GM12891 (cell line): ENCODE results near the gene MYO1D.
"Not testable (repeated sequence)": the region's sequence is repeated elsewhere in the genome, so short reads cannot be mapped to it uniquely, and the experiment has no call there.

Source experiments
- DNase-seq: peaks from one replicate; pipeline ENCODE4 v3.0.0; 2011; ENCODE audit warnings: low spot score; ENCODE audit not compliant: insufficient read length
- FAIRE-seq: peaks from 2 replicates; lab custom pipeline; 2011; peaks lifted over from hg19 to GRCh38; lab: Jason Lieb, UNC
- PAX5 ChIP-seq: IDR thresholded peaks from 2 replicates; pipeline ENCODE4 v1.6.1; 2011; ENCODE audit warnings: low read length, moderate library complexity, mild to moderate bottlenecking; ENCODE audit not compliant: insufficient read depth, severe bottlenecking
- POLR2A ChIP-seq: IDR thresholded peaks from 2 replicates; pipeline ENCODE4 v1.6.1; 2011; ENCODE audit warnings: low read depth, low read length, control low read depth
- POLR2AphosphoS5 ChIP-seq: IDR thresholded peaks from 2 replicates; pipeline ENCODE4 v1.6.1; 2011; ENCODE audit warnings: low read depth, low read length, control low read depth
- POU2F2 ChIP-seq: IDR thresholded peaks from 2 replicates; pipeline ENCODE4 v1.6.1; 2011; ENCODE audit warnings: low read depth, mild to moderate bottlenecking, control low read depth, low read length, moderate library complexity
- SPI1 ChIP-seq: IDR thresholded peaks from 2 replicates; pipeline ENCODE4 v1.6.1; 2011; ENCODE audit warnings: low read depth, low read length, control low read depth
- TAF1 ChIP-seq: IDR thresholded peaks from 2 replicates; pipeline ENCODE4 v1.6.1; 2011; ENCODE audit warnings: low read depth, low read length, control low read depth

The MYO1D gene

DNA sequence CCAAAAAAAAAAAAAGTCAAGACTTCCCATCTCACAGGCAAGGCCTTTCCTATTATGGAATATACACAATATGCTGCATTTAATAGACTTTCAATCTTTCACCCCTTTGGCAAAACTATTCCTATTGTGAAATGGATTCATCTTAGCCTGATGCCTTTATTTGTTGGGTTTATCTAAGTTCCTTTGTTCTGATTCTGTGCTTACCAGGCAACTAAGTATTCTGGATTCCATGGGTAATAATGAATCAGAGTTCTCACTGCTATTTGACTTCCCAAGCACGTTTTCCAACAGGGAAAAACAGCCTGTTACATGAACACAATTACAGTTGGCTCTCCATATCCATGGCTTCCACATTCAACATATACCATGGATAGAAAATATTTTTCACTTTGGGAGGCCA is 135.5 kb downstream of the MYO1D start:
- no peak for FAIRE-seq
- DNase-seq: no peak
- TF ChIP-seq TAF1: no peak
- no peak for TF ChIP-seq POLR2AphosphoS5
- TF ChIP-seq POLR2A: no peak
- no peak for TF ChIP-seq SPI1
- no peak for TF ChIP-seq POU2F2
- TF ChIP-seq PAX5: no peak

DNA sequence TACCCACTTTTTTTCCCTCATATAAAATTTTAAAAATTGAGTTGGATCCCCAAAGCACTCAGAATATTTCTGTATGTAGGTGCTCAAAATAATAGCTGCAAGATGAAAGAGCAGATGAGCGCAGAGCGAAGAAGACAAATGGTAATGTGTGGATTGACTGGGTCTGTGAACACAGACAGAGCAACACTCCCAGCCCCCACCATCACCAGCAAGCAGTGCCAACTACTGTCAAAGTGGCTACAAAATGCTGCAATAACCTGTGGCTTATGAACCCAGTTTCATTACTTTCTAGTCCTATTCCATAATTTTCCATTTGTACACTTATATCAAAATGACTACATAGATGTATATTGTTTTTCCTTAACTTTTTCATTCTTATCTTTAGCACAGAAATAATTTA is 137.2 kb downstream of the MYO1D start:
- no peak for DNase-seq
- TF ChIP-seq POU2F2: no peak
- TF ChIP-seq POLR2A: no peak
- no peak for TF ChIP-seq PAX5
- no peak for TF ChIP-seq POLR2AphosphoS5
- no peak for TF ChIP-seq SPI1
- no peak for TF ChIP-seq TAF1
- no peak for FAIRE-seq

DNA sequence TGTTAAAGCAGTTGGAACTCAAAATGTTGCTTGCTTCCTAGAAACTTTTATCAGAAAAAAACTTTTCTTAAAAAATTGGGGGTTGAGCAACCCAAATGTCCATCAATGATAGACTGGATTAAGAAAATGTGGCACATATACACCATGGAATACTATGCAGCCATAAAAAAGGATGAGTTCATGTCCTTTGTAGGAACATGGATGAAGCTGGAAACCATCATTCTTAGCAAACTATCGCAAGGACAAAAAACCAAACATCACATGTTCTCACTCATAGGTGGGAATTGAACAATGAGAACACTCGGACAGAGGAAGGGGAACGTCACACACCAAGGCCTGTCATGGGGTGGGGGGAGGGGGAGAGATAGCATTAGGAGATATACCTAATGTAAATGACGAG is 137.8 kb downstream of the MYO1D start:
- DNase-seq, FAIRE-seq: not testable (repeated sequence)

DNA sequence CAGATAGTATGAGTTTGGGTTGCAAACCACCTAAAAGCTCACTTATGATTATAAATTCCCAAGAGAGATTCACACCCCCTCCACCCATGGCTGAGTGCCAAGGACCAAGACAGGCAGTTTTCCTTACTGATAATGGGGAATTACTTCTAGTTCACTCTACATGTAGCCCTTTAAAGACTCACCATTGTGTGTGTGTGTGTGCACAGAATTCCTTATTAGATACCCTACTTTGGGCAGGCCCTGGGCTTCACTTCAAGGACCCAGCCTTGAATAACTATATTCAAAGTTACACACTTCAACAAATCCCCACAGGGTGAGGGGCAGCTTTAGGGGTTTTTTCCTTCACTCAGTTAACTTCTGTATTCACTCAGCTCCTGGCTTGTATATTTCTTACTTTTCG is 143.5 kb downstream of the MYO1D start:
- no peak for FAIRE-seq
- no peak for TF ChIP-seq PAX5
- no peak for TF ChIP-seq TAF1
- no peak for TF ChIP-seq SPI1
- TF ChIP-seq POLR2A: no peak
- no peak for TF ChIP-seq POU2F2
- TF ChIP-seq POLR2AphosphoS5: no peak
- DNase-seq: no peak

DNA sequence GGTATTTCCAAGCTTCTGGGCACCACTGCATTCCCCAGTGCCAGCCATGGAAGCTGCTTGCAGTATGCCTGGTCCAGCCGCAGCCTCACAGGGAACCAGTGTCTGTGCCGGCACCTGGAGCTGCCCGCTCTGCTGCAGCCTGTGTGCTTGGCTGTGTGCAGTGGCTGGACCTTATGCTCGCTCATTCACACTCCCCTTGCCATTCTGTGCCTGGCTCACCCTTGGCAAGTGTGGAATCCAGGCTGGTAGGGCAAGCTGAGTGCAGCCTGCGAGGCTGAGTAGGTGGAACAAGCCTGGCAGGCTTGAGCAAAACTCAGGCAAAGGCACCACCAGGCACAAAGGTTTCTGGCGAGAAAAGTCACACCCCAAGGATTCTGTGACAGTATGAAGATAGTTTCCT is 144.0 kb downstream of the MYO1D start:
- TF ChIP-seq PAX5: no peak
- TF ChIP-seq SPI1: no peak
- TF ChIP-seq POU2F2: no peak
- no peak for TF ChIP-seq POLR2A
- TF ChIP-seq POLR2AphosphoS5: no peak
- no peak for TF ChIP-seq TAF1
- no peak for FAIRE-seq
- no peak for DNase-seq

DNA sequence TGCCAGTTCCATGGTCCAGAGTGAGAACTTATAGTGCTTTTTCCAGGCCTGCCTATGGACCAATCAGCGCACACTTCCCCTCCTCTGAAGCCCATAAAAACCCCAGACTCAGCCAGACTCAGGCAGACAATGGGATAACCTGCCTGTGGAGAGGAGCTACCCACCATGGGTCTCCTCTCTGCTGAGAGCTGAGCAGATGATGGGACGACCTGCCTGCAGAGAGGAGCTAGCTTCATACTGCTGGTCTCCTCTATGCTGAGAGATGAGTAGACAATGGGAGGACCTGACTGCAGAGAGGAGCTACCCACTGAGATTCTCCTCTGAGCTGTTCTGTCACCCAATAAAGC is 144.7 kb downstream of the MYO1D start:
- no peak for FAIRE-seq
- no peak for DNase-seq
- TF ChIP-seq SPI1 (no peak), POU2F2 (no peak), POLR2A (no peak), POLR2AphosphoS5 (no peak), PAX5 (no peak), TAF1 (no peak)

DNA sequence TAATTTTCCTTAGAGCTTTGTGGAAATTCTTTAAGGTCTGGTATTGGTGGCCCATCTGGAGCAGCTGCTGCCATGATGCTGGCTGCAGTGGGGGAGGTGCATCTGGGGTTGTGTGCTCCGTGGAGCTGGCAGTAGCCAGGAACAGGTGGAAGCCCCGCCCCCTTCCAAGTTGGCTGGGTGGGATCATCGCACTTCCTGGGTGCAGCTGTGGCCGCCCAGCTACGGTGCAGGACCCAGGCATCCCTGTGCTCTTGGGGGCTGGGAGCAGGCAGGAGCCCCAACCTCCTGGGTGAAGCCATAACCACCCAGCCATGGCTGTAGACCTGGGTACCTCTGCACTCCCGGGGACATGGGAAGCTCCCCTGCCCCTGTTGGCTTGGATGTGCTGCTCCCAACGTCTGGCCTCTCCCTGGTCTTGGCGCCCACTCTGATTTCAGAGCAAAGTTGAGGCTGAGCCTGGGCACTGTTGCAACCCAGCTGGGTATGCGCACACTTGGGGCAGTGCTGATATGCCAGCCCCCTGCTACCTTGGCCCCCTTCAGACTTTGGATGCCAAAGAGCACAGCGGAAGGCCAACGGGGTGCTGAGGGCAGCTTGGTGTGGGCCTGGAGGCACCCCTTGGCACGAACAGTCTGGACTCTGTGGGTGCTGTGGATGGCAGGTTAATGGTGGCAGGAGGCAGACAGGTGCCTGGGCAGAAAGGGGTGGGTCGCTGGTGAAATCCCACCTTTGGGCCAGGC is 145.2 kb downstream of the MYO1D start:
- DNase-seq (no peak), FAIRE-seq (no peak)
- TF ChIP-seq PAX5 (no peak), SPI1 (no peak), POLR2AphosphoS5 (no peak), POLR2A (no peak), TAF1 (no peak), POU2F2 (no peak)

DNA sequence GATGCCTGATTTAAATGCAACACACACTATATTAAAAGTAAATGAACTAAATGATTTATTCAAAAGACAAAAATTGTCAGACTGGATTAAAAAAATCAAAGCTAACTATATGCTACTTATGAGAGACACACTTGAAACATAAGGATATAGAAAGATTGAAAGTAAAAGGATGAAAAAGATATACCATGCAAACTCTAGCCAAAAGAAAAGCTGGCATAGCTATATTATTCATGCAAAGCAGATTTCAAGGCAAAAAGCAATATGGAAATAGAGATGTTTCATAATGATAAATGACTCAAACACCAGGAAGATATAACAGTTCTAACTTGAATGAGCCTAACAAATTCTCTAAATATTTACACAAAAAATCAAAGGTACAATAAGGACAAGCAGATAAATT is 149.2 kb downstream of the MYO1D start:
- FAIRE-seq (no peak), DNase-seq (no peak)
- TF ChIP-seq POLR2A (no peak), POU2F2 (no peak), PAX5 (no peak), SPI1 (no peak), POLR2AphosphoS5 (no peak), TAF1 (no peak)

DNA sequence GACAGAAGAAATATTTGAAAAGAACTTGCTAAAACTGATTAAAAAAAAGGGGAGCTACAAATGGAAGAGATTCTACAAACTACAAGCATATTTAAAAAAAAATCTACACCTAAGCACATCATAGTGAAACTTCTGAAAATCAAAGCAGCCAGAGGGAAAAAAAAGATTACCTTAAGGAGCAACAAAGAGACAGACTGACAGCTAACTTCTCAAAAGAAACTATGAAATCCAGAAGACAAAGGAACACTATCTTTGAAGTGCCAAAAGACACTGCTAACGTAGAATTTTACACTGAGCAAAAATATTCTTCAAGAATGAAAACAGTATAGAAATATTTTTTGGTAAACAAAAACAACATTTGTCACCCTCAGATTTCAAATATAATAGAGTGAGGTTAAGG is 151.2 kb downstream of the MYO1D start:
- DNase-seq: no peak

More for the DNA sequence above, 151.2 kb downstream of the MYO1D start:
- FAIRE-seq: no peak
- TF ChIP-seq POU2F2 (no peak), PAX5 (no peak), TAF1 (no peak), POLR2AphosphoS5 (no peak), POLR2A (no peak), SPI1 (no peak)
